Spleen (tissue), 11 donors: ENCODE results near the gene KDM4B. TPM values are rescaled to one million over a fixed set of nuclear protein-coding genes. Genes with fewer than 3 reads are reported as not detected.

Experiments
- DNase-seq: peaks from one replicate; pipeline ENCODE4 v3.0.0-alpha.2; 2020
- H3K27ac ChIP-seq, 8 donors: fragments of 200-600 bp; sonication (generic) in 7 of 8; 1 replicate in 4 of 8; 2 replicates in 4 of 8; pipeline versions ENCODE4 v1.5.0 to v1.8.0; 2016 to 2021; ENCODE audit warnings: inconsistent platforms in 4 of 8, mild to moderate bottlenecking in 4 of 8, moderate library complexity in 1 of 8
- H3K27me3 ChIP-seq, 7 donors: fragments of 200-600 bp; sonication (generic) in 6 of 7; replicated peaks in 1 of 7; 1 replicate in 4 of 7; 2 replicates in 3 of 7; pipeline versions ENCODE4 v1.5.0 to v1.8.0; 2016 to 2021; ENCODE audit warnings: inconsistent platforms in 3 of 7, mild to moderate bottlenecking in 1 of 7
- H3K36me3 ChIP-seq, 6 donors: fragments of 200-600 bp; sonication (generic) in 5 of 6; 1 replicate in 4 of 6; 2 replicates in 2 of 6; pipeline versions ENCODE4 v1.5.0 to v1.8.0; 2016 to 2021; ENCODE audit warnings: inconsistent platforms in 2 of 6
- H3K4me1 ChIP-seq, 6 donors: fragments of 200-600 bp; sonication (generic) in 5 of 6; 1 replicate in 3 of 6; 2 replicates in 3 of 6; pipeline versions ENCODE4 v1.5.0 to v1.8.0; 2016 to 2021; ENCODE audit warnings: inconsistent platforms in 3 of 6
- H3K4me3 ChIP-seq, 8 donors: fragments of 200-600 bp; sonication (generic) in 7 of 8; 1 replicate in 4 of 8; 2 replicates in 4 of 8; pipeline versions ENCODE4 v1.5.0 to v1.8.0; 2016 to 2021; ENCODE audit warnings: inconsistent platforms in 4 of 8, mild to moderate bottlenecking in 4 of 8, moderate library complexity in 2 of 8
- H3K9me3 ChIP-seq, 8 donors: fragments of 200-600 bp; sonication (generic) in 7 of 8; 1 replicate in 4 of 8; 2 replicates in 4 of 8; pipeline versions ENCODE4 v1.5.0 to v1.8.0; 2016 to 2021; ENCODE audit warnings: inconsistent platforms in 4 of 8
- POLR2A ChIP-seq, 3 donors: fragments of 450-650 bp; IDR thresholded peaks; one replicate each; pipeline ENCODE4 v1.5.1; 2017; ENCODE audit warnings: antibody characterized with exemption in 3 of 3, mild to moderate bottlenecking in 1 of 3
- POLR2AphosphoS5 ChIP-seq, 3 donors: sonication (generic); formaldehyde crosslinking; IDR thresholded peaks; one replicate each; pipeline ENCODE4 v1.5.1; 2017; ENCODE audit warnings: antibody characterized with exemption in 3 of 3
- WGBS, 5 donors: extraction: QIAGEN DNeasy Blood & Tissue Kit in 3 of 5; methylation state at CpG; one replicate each; pipeline versions ENCODE4 v1.1.5 to v1.1.7; 2013 to 2018; 5-methylcytosine and 5-hydroxymethylcytosine counted together
- intact Hi-C: fragments of 100-400 bp; cut with DNase I; formaldehyde crosslinking; loops from one replicate; pipeline ENCODE4 v1.15.0; 2023; ENCODE audit warnings: low total_unique reads
- polyA plus RNA-seq, 3 donors: library from polyadenylated mRNA; stranded (reverse); fragments of 200-250 nt; gene quantifications; one replicate each; pipeline ENCODE4 v1.2.1, GENCODE V29; 2013
- total RNA-seq, 7 donors: library from RNA; depleted of rRNA in 3 of 7; stranded (reverse); fragments of >200 nt in 3 of 7; fragmentation: NEBNext Ultra II Directional in 4 of 7; extraction: Animal tissue kit (Norgen Biotek cat#: 25700) in 4 of 7; gene quantifications; one replicate each; pipeline versions ENCODE4 v1.1.0 to v1.2.1, GENCODE V29; 2016 to 2021
- TF ChIP-seq, protein P1 (sequence below), 11 experiments: fragments of 200-600 bp in 7 of 11; fragments of 450-650 bp in 4 of 11; sonication (generic) in 4 of 11; IDR thresholded peaks in 8 of 11; conservative IDR thresholded peaks in 3 of 11; 1 replicate in 7 of 11; 2 replicates in 4 of 11; pipeline versions ENCODE4 v1.4.0 to v1.8.0; 2016 to 2021; ENCODE audit warnings: antibody characterized with exemption in 11 of 11, inconsistent platforms in 4 of 11, mild to moderate bottlenecking in 1 of 11
- donor health status: healthy with polysubstance abuse.
- donor health status: DM: no; HTN: no; CAD: no; lungs with moderate emphysema.
- donor health status: DM: no; HTN: no; CAD: no.
- donor health status: Bipolar disorder and iron deficiency.
- donor health status: healthy.
- donor health status: DM: no; HTN: no; CAD: no.
- donor health status: DM: yes; HTN: yes; CAD: no.

Gene KDM4B
- total and polyA plus RNA-seq, 10 donors = 18.3 to 80.5 (median 52.4) TPM

DNA sequence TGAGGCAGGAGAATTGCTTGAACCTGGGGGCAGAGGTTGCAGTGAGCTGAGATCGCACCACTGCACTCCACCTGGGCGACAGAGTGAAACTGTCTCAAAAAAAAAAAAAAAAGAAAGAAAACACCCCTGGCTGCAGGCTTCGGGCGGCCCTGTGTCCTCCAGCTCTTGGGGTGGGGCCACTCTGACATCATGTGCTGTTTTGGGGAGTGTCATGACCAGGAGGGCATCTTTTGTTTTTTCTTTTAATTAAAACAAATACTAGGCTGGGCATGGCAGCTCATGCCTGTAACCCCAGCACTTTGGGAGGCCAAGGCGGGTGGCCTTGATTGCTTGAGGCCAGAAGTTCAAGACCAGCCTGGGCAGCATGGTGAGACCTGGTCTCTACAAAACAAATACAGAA, 52.1 kb downstream of the KDM4B start:
- H3K27ac ChIP-seq = no peak overlapping the region
- TF ChIP-seq POLR2A (IDR thresholded peaks at IDR 0.05) (no peak), POLR2AphosphoS5 (IDR thresholded peaks at IDR 0.05) (no peak)
- TF ChIP-seq, protein P1, sequence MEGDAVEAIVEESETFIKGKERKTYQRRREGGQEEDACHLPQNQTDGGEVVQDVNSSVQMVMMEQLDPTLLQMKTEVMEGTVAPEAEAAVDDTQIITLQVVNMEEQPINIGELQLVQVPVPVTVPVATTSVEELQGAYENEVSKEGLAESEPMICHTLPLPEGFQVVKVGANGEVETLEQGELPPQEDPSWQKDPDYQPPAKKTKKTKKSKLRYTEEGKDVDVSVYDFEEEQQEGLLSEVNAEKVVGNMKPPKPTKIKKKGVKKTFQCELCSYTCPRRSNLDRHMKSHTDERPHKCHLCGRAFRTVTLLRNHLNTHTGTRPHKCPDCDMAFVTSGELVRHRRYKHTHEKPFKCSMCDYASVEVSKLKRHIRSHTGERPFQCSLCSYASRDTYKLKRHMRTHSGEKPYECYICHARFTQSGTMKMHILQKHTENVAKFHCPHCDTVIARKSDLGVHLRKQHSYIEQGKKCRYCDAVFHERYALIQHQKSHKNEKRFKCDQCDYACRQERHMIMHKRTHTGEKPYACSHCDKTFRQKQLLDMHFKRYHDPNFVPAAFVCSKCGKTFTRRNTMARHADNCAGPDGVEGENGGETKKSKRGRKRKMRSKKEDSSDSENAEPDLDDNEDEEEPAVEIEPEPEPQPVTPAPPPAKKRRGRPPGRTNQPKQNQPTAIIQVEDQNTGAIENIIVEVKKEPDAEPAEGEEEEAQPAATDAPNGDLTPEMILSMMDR (IDR thresholded peaks at IDR 0.05 in 8 of 11, conservative IDR thresholded peaks at IDR 0.05 in 3 of 11) = no peak
- no peak overlapping the region for H3K4me3 ChIP-seq
- intact Hi-C loops = no loop called here
- H3K9me3 ChIP-seq = no peaks in the 10 kb centered on the region
- 80 to 97% (median 89%) methylated on average over 5 of the region's 5 CpGs for whole genome bisulfite sequencing, 5 donors
- DNase-seq = no peak
- H3K36me3 ChIP-seq = peaks cover 0 to 57% (median 29%) of the 10 kb centered on the region in 6 donors
- H3K27me3 ChIP-seq = no peaks in the 10 kb centered on the region
- H3K4me1 ChIP-seq = peaks cover 0 to 42% (median 8%) of the 10 kb centered on the region in 6 donors

DNA sequence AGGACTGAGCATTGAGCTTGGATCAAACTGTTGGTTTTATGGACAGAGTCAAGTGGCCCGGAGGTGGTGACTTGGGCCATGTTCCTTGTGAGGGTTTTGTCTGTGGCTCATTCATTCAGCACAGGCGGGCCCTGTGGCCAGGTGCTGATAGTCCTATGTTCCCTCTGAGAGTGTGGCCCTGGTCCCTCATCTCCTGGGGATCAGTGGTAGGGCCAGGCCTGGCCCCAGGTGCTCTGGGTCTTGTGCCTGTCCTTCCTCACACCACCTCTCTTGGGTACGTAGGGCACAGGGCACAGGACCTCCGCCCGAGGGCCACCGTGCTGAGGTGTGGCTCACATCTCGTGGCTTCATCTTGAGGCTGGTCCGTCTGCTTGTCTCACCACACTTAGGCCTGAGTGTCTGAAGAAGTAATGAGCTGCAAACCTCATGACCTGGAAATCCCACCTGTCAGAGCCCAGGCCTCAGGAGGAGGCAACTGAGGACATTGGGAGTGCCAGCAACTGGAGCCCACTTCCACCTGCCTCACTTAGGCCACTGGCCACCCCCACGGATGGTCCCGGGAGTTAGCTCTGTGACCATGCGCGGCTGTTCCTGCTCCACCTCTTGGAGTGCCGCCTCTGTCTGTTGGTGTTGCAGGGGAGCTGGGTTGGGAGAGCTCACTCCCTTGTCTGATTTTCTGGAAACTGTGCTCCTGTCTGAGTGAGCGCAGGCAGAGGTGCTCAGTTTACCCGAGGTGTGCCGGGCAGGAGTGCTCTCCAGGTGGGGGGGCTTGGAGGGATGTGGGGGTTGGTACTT, 53.4 kb downstream of the KDM4B start:
- TF ChIP-seq POLR2A (IDR thresholded peaks at IDR 0.05) = no peak
- TF ChIP-seq POLR2AphosphoS5 (IDR thresholded peaks at IDR 0.05) = peak in 1 of 3 donors; percentile 17
- H3K27me3 ChIP-seq = no peaks in the 10 kb centered on the region
- WGBS, 5 donors = 84 to 94% (median 94%) methylated on average over 9 to 16 of the region's 16 CpGs
- H3K36me3 ChIP-seq = peaks cover 0 to 44% (median 18%) of the 10 kb centered on the region in 6 donors
- intact Hi-C loops = no loop called here
- no peaks in the 10 kb centered on the region for H3K9me3 ChIP-seq
- no peak overlapping the region for H3K27ac ChIP-seq
- H3K4me3 ChIP-seq = no peak overlapping the region
- H3K4me1 ChIP-seq = peaks cover 0 to 55% (median 14%) of the 10 kb centered on the region in 6 donors
- peak; percentile 44 for DNase-seq

DNA sequence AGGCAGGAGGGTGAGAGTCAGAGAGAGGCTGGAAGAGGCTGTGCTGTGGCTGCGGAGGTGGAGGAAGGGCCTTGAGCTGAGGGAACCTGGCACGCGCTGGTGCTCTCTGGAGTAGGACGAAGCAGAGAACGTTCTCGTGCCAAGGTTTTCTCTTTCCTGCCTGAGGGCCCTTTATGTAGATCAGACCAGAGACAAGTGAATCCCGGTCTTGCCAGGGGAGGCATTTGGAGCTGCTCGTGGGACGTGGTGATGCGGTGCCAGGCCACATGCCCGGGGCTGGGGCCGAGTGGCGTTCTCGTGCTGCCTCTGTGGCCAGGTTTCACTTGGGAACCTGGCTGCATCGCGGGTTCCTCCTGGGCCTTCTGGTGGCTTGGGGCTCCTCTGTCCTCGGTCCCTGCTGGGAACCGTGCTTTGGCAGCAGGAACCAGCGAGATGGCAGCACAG, 54.2 kb downstream of the KDM4B start:
- WGBS, 5 donors = 77 to 91% (median 85%) methylated on average over 8 to 19 of the region's 19 CpGs
- H3K36me3 ChIP-seq = peaks cover 0 to 36% (median 9%) of the 10 kb centered on the region in 6 donors
- H3K4me1 ChIP-seq = peaks cover 0 to 56% (median 15%) of the 10 kb centered on the region in 6 donors
- peak; percentile 51 for DNase-seq
- TF ChIP-seq, protein P1 (IDR thresholded peaks at IDR 0.05 in 8 of 11, conservative IDR thresholded peaks at IDR 0.05 in 3 of 11) = no peak
- TF ChIP-seq POLR2A (IDR thresholded peaks at IDR 0.05) (no peak), POLR2AphosphoS5 (IDR thresholded peaks at IDR 0.05) (no peak)
- no peak overlapping the region for H3K4me3 ChIP-seq
- H3K9me3 ChIP-seq = no peaks in the 10 kb centered on the region
- intact Hi-C loops = no loop called here
- no peak overlapping the region for H3K27ac ChIP-seq
- no peaks in the 10 kb centered on the region for H3K27me3 ChIP-seq

DNA sequence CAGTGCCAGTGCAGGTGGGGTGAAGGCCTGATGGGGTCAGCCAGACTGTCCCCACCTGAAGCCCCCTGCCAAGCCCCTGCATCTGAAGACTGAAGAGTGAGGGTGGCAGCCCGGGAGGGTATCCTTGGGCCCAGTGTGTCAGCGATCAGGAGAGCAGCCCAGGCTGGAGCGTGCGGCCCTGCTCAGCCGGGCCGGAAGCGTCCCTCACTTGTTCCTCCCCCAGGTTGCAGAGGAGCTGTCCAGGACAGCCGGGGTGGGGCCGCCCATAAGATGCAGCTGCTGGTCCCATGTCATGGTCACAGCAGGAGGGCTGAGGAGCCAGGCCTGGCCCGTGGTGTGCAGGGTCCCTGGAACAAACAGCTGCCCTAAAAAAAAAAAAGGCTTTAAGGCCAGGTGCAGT, 55.4 kb downstream of the KDM4B start:
- 50 to 90% (median 82%) methylated on average over 3 to 10 of the region's 10 CpGs for WGBS, 5 donors
- H3K27ac ChIP-seq = no peak overlapping the region

More for the DNA sequence above, 55.4 kb downstream of the KDM4B start:
- H3K4me3 ChIP-seq = no peak overlapping the region
- no peaks in the 10 kb centered on the region for H3K27me3 ChIP-seq
- H3K4me1 ChIP-seq = peaks cover 0 to 62% (median 15%) of the 10 kb centered on the region in 6 donors
- H3K9me3 ChIP-seq = no peaks in the 10 kb centered on the region
- peak; percentile 54 for DNase-seq
- intact Hi-C loops = no loop called here
- TF ChIP-seq POLR2A (IDR thresholded peaks at IDR 0.05) (no peak), POLR2AphosphoS5 (IDR thresholded peaks at IDR 0.05) (no peak)
- TF ChIP-seq, protein P1 (IDR thresholded peaks at IDR 0.05 in 8 of 11, conservative IDR thresholded peaks at IDR 0.05 in 3 of 11) = no peak
- H3K36me3 ChIP-seq = peaks cover 0 to 27% (median 5%) of the 10 kb centered on the region in 6 donors
